ENCODE results near the gene HPSE2. TPM values are rescaled to one million over a fixed set of nuclear protein-coding genes. Genes with fewer than 3 reads are reported as not detected.
A peak's percentile ranks its signal among the peaks of the same experiment; 100 is the strongest.

Gene HPSE2
- total and polyA plus RNA-seq, 12 donors: 0.04 to 0.24 (median 0.13) TPM; not detected in 6

- DNase-seq (no peak), ATAC-seq (no peak)
- Histone ChIP-seq H3K36me3 (no peaks in the 10 kb centered on the region), H3K9me3 (no peaks in the 10 kb centered on the region), H3K27ac (no peak overlapping the region), H3K4me3 (no peak overlapping the region), H3K4me1 (no peaks in the 10 kb centered on the region), H3K27me3 (peaks cover 0 to 4% (median 0%) of the 10 kb centered on the region in 7 donors)
- TF ChIP-seq, protein P1, sequence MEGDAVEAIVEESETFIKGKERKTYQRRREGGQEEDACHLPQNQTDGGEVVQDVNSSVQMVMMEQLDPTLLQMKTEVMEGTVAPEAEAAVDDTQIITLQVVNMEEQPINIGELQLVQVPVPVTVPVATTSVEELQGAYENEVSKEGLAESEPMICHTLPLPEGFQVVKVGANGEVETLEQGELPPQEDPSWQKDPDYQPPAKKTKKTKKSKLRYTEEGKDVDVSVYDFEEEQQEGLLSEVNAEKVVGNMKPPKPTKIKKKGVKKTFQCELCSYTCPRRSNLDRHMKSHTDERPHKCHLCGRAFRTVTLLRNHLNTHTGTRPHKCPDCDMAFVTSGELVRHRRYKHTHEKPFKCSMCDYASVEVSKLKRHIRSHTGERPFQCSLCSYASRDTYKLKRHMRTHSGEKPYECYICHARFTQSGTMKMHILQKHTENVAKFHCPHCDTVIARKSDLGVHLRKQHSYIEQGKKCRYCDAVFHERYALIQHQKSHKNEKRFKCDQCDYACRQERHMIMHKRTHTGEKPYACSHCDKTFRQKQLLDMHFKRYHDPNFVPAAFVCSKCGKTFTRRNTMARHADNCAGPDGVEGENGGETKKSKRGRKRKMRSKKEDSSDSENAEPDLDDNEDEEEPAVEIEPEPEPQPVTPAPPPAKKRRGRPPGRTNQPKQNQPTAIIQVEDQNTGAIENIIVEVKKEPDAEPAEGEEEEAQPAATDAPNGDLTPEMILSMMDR (IDR thresholded peaks at IDR 0.05): peak in 7 of 9 donors; percentile 6 to 36 (median 26)
- intact Hi-C loops (cut with DNase I): no loop called here
Observed at GRCh38 chr10:98790817-98791216, 444.8 kb downstream of the HPSE2 start.

GRCh38 chr10:98778277-98778759 lies 457.3 kb downstream of the HPSE2 start:
- intact Hi-C loops (cut with DNase I): no loop called here
- TF ChIP-seq, protein P1 (IDR thresholded peaks at IDR 0.05): no peak
- H3K27me3 ChIP-seq: no peaks in the 10 kb centered on the region
- no peaks in the 10 kb centered on the region for H3K4me1 ChIP-seq
- no peak overlapping the region for H3K27ac ChIP-seq
- H3K9me3 ChIP-seq: no peaks in the 10 kb centered on the region
- 63 to 69% methylated on average over 3 of the region's 3 CpGs for WGBS, 2 donors
- DNase-seq (no peak), ATAC-seq (no peak)
- H3K4me3 ChIP-seq: no peak overlapping the region
- H3K36me3 ChIP-seq: no peaks in the 10 kb centered on the region

DNA sequence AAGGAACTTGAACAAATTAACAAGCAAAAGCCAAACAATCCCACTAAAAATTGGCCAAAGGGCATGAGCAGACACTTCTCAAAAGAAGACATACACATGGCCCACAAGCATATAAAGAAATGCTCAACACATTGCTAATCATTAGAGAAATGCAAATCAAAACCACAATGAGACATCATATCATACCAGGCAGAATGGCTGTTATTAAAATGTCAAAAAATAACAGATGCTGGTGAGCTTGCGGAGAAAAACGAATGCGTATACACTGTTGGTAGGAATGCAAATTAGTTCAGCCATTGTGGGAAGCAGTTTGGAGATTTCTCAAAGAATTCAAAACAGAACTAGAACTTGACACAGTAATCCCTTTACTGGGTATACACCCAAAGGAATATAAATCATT lies 477.2 kb downstream of the HPSE2 start:
- H3K36me3 ChIP-seq: no peaks in the 10 kb centered on the region
- peaks cover 0 to 7% (median 0%) of the 10 kb centered on the region in 11 donors for H3K9me3 ChIP-seq
- H3K4me1 ChIP-seq: no peaks in the 10 kb centered on the region
- TF ChIP-seq, protein P1 (IDR thresholded peaks at IDR 0.05): no peak
- no peak overlapping the region for H3K27ac ChIP-seq
- H3K4me3 ChIP-seq: no peak overlapping the region
- 59 to 90% methylated on average over 3 of the region's 3 CpGs for WGBS, 2 donors
- ATAC-seq: no peak
- intact Hi-C loops (cut with DNase I): loop anchor here in 1 of 10 donors (5.0 kb wide), 1 partner anchor 96 kb away; no protein-coding TSS in a partner anchor
- no peaks in the 10 kb centered on the region for H3K27me3 ChIP-seq
- DNase-seq: no peak

GRCh38 chr10:98748298-98748697 lies 487.4 kb downstream of the HPSE2 start:
- TF ChIP-seq, protein P1 (IDR thresholded peaks at IDR 0.05): peak in 3 of 9 donors; percentile 12 to 29 (median 13)
- 38 to 39% methylated on average over 1 of the region's 1 CpG for WGBS, 2 donors
- intact Hi-C loops (cut with DNase I): no loop called here

More at GRCh38 chr10:98748298-98748697, 487.4 kb downstream of the HPSE2 start:
- DNase-seq (no peak), ATAC-seq (no peak)
- Histone ChIP-seq H3K27me3 (no peaks in the 10 kb centered on the region), H3K27ac (no peak overlapping the region), H3K36me3 (no peaks in the 10 kb centered on the region), H3K9me3 (peaks cover 0 to 14% (median 0%) of the 10 kb centered on the region in 11 donors), H3K4me1 (no peaks in the 10 kb centered on the region), H3K4me3 (no peak overlapping the region)

Measured in heart right ventricle (tissue), 16 donors.